Measurements from ENCODE around the gene PARS2.

DNA sequence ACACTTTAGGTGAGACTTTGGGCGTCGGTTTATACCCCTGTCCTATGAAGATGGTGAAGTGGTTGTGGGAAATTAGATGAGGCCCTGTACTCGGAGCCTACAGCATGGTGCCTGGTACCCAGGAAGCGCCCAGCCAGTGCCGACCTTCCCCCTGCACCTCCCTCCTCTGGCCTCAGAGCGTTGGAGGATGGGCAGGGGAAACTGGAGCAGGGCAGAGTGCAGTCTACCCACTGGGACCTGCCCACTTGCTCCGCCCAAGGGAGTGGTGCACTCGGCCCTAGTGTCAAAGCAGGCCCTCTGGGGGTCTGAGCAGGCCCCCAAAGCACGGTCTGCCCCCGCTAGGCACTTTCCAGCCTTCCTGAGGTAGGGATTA, 49.8 kb upstream of the PARS2 start:
- TF ChIP-seq CTCF (conservative IDR thresholded peaks at IDR 0.05; ENCODE audit: low read length): no peak
- TF ChIP-seq EZH2phosphoT487 (IDR thresholded peaks at IDR 0.05; ENCODE audit: borderline replicate concordance, low read depth, low read length): no peak

Measured in OCI-LY7 (cell line).